ENCODE measurements around the gene CALCOCO1. TPM values are rescaled to one million over a fixed set of nuclear protein-coding genes. Genes with fewer than 3 reads are reported as not detected.

The CALCOCO1 gene
- total RNA-seq, 4 donors from 2014 or later = 149 to 263 (median 237) TPM

DNA sequence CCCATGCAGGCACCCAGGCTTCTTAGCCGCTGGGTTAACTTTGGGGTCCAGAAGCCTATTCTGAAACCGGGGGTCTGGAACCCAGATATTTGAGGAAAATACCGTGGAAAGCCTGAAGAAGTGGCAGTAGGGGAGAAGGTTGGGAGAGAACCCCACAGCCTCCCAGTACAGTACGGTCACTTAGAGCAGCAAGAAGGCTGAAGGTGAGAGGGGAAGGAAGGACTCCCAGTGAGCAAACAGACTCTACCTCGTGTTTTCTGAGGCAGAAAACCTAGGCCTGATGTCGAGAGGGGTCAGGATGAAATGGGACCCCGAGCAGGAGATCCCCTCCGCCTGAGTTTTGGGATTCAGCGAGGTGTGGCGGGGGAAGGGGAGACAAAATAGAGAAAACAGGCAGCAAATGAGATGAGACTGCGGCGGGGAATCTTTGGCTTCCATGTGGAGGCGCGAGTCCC lies 10.7 kb upstream of the CALCOCO1 start:
- TF ChIP-seq, protein P1, sequence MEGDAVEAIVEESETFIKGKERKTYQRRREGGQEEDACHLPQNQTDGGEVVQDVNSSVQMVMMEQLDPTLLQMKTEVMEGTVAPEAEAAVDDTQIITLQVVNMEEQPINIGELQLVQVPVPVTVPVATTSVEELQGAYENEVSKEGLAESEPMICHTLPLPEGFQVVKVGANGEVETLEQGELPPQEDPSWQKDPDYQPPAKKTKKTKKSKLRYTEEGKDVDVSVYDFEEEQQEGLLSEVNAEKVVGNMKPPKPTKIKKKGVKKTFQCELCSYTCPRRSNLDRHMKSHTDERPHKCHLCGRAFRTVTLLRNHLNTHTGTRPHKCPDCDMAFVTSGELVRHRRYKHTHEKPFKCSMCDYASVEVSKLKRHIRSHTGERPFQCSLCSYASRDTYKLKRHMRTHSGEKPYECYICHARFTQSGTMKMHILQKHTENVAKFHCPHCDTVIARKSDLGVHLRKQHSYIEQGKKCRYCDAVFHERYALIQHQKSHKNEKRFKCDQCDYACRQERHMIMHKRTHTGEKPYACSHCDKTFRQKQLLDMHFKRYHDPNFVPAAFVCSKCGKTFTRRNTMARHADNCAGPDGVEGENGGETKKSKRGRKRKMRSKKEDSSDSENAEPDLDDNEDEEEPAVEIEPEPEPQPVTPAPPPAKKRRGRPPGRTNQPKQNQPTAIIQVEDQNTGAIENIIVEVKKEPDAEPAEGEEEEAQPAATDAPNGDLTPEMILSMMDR (IDR thresholded peaks at IDR 0.05; ENCODE audit: low read depth) = no peak

DNA sequence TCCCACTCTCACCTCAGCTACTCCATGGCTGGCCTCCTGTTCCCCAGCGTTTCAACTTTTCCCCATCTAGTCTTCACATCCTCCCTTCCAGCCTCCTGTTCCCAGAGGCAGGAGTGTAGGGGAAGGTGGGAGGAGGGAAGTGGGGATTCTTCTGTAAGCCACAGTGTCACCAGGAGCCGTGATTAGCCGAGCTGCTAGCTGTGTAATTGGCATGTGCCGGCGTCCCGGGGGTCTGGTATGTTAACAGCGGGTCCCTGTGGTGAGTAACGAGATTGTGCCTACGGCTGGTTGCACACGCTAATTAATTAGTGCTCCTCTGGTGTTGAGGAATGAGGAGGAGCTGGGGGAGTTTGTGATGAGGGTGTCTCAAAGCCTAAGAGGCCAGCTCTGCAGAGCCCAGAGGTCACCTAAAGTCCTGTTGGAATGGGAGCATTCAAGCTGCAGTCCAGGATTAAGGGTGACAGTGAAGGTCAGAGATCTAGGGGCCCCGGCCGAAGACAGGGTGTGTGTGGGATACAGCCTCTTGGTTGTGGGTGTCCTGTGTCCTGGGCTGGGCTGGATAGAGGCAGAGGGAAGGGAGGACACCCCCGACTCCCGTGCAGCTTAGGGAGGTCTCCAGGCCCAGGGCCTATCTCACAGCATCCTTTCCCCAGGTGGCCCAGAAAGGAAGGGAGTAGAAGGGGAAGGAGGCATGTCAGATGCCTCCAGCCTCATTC lies 10.0 kb upstream of the CALCOCO1 start:
- TF ChIP-seq, protein P1 (IDR thresholded peaks at IDR 0.05; ENCODE audit: low read depth) = no peak

DNA sequence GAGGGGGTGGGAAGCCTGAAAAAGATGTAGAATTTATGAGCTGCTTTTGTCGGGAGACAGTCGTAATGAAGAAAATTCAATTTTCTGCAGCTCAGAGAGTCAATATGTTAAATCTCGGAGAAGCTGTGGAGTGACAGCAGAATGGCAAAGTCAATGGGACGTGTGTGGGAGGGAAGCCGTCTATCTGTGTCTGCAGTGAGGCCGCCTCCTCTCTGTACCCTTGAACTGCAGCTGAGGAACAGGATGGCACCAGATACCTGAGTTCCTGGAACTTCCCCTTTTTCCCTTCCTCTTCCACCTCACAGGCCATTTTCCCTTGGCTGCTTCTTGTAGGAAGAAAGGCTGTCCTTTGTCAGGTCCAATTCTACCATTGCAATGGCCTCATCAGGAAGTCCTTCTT lies 9.3 kb upstream of the CALCOCO1 start:
- TF ChIP-seq, protein P1 (IDR thresholded peaks at IDR 0.05; ENCODE audit: low read depth) = no peak

DNA sequence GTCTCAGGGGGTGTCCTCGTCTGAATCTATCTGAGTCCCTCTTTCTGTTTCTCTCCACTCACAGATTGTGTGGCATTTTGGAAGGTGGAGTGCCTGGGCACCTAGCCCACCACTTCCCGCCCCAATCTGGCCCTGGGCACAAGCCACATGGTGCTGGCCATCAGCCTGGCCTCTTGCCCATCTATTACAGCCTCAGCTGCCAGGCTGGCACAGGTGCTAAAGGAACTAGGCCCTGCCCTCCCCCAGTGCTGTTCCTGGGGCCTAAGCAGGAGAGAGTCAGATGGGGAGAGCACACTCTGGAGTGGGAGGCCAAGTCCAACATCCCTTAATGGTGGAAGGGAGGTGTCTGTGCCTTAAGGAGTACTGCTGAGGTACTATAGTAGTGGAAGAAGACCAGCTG lies 8.3 kb upstream of the CALCOCO1 start:
- TF ChIP-seq, protein P1 (IDR thresholded peaks at IDR 0.05; ENCODE audit: low read depth) = no peak

DNA sequence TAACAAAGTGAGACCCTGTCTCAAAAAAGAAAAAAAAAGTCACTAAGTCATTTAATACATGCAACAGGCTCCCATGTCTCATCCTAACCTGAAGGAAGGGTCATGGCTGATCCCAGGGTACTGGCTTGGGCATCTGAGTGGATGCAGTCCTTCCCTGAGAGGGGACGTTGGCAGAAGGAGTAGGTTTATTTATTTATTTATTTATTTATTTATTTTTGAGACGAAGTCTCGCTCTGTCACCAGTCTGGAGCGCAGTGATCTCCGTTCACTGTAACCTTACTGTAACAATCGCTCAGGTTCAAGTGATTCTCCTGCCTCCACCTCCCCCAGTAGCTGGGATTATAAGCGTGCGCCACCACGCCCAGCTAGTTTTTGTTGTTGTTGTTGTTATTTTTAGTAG lies 7.2 kb upstream of the CALCOCO1 start:
- TF ChIP-seq, protein P1 (IDR thresholded peaks at IDR 0.05; ENCODE audit: low read depth) = no peak

DNA sequence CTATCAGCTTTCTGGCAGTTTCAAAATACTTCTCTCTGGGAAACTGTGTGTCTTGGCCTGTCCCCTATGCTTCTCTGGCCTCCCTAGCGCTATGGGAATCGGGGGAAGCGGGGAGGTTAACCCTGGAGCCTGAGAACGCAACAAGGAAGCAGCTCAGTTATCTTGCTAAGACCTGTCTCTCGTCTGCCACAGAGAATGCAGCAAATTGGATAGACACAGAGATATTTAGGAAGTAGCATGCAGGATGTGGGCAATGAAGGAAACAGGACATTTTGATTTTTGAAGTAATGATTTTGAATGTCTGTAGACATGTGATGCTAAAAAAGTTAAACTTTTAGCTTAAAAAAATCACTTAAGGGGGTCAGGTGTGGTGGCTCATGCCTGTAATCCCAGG lies 6.6 kb upstream of the CALCOCO1 start:
- TF ChIP-seq, protein P1 (IDR thresholded peaks at IDR 0.05; ENCODE audit: low read depth) = no peak

DNA sequence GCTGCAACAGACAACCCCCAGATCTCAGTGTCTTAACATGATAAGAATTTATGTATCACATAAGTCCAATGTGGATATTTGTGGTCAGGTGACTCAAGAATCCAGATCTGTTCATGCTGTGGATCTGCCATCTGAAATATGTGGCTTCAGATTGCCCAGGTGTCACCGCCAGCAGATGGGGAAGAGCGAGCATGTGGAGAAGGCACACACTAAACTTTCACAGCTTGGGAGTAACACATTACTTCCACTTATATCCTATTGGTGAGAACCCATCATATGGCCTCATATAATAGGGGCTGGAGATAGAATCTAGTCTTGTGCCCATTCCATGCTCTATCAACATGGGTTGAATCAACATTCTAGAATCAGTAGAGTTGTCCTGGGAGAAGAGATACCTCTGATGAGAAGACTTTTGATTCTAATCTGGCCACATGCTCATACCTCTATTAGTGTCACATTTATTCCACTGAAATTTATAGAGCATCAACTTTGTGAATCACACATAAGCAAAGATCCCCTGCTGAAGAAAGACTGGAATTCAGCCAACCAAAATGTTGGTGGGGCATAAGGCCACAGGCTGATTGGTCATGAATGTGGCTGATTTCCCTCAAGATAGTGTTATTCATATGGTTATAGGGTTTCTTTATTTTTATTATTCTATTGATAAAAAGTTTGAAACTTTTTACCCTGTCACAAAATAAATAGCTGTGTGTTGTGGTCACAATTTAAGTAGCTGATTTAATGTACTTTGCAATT lies 6.0 kb upstream of the CALCOCO1 start:
- TF ChIP-seq, protein P1 (IDR thresholded peaks at IDR 0.05; ENCODE audit: low read depth) = no peak
